Spleen (tissue), 7 donors: Measurements from ENCODE around the gene SLC25A24.

ENCODE experiments used
- POLR2A ChIP-seq, 3 donors: fragments of 450-650 bp; IDR thresholded peaks; one replicate each; pipeline ENCODE4 v1.5.1; 2017; ENCODE audit warnings: antibody characterized with exemption in 3 of 3, mild to moderate bottlenecking in 1 of 3
- POLR2AphosphoS5 ChIP-seq, 3 donors: sonication (generic); formaldehyde crosslinking; IDR thresholded peaks; one replicate each; pipeline ENCODE4 v1.5.1; 2017; ENCODE audit warnings: antibody characterized with exemption in 3 of 3
- TF ChIP-seq, protein P1 (sequence below), 11 experiments: fragments of 200-600 bp in 7 of 11; fragments of 450-650 bp in 4 of 11; sonication (generic) in 4 of 11; IDR thresholded peaks in 8 of 11; conservative IDR thresholded peaks in 3 of 11; 1 replicate in 7 of 11; 2 replicates in 4 of 11; pipeline versions ENCODE4 v1.4.0 to v1.8.0; 2016 to 2021; ENCODE audit warnings: antibody characterized with exemption in 11 of 11, inconsistent platforms in 4 of 11, mild to moderate bottlenecking in 1 of 11
- donor health status: DM: no; HTN: no; CAD: no; lungs with moderate emphysema.
- donor health status: DM: no; HTN: no; CAD: no.
- donor health status: DM: no; HTN: no; CAD: no.

DNA sequence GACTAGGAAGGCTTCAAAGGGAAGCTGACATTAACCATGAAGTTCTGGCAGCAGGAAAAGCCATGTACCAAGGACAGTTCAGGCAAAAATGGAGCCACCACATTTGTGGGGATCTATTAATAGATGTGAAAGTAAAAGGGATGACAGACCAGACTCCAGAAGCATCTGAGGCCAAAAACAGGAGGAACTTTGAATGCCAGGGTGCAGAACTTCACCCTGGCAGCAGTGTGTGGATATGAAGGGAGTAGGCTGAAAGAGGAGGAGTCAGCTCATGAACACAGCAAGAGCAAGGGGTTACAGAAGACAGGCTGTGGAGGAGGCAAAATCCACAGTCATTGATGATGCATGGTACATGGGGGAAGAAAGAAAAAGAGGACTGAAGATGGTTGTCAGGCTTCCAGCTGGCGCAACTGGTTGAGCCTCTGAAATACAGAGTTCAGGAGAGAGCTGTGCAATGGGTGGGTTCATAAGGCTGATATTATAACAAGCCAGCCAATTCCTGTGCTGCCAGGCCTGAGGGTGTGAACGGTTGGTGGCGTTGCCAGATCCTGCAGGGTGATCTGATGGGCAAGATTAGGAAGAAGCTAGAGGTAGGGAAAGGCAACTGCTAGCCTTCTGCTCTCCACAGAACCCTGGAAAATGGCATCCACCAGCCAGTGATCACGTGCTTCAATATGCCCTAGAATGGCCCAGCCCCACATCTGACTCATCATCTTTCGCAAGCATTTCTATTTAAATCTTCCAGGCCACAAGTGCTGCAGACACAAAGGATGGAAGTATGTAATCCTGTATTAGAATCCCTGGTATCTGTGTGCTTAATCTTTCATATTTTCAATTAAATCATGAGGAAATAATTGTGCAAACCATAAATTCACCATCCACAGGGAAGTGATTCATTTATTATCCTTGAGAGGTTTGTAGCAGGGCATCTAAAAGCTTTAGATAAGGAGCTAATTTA, 81.9 kb downstream of the SLC25A24 start:
- TF ChIP-seq, protein P1, sequence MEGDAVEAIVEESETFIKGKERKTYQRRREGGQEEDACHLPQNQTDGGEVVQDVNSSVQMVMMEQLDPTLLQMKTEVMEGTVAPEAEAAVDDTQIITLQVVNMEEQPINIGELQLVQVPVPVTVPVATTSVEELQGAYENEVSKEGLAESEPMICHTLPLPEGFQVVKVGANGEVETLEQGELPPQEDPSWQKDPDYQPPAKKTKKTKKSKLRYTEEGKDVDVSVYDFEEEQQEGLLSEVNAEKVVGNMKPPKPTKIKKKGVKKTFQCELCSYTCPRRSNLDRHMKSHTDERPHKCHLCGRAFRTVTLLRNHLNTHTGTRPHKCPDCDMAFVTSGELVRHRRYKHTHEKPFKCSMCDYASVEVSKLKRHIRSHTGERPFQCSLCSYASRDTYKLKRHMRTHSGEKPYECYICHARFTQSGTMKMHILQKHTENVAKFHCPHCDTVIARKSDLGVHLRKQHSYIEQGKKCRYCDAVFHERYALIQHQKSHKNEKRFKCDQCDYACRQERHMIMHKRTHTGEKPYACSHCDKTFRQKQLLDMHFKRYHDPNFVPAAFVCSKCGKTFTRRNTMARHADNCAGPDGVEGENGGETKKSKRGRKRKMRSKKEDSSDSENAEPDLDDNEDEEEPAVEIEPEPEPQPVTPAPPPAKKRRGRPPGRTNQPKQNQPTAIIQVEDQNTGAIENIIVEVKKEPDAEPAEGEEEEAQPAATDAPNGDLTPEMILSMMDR (IDR thresholded peaks at IDR 0.05 in 8 of 11, conservative IDR thresholded peaks at IDR 0.05 in 3 of 11), result no peak
- TF ChIP-seq POLR2A (IDR thresholded peaks at IDR 0.05) (no peak), POLR2AphosphoS5 (IDR thresholded peaks at IDR 0.05) (no peak)
